ENCODE results near the gene CRB2. TPM values are rescaled to one million over a fixed set of nuclear protein-coding genes. Genes with fewer than 3 reads are reported as not detected.

Gene CRB2
- total RNA-seq, 1 experiment from 2014 or later = 3.6 TPM

- Histone ChIP-seq H4K91ac (ENCODE audit: insufficient read length, low read depth, low read length) (no peak overlapping the region), H4K20me1 (ENCODE audit: control insufficient read depth, insufficient read depth, insufficient read length) (no peaks in the 10 kb centered on the region), H3K23ac (ENCODE audit: insufficient read length, low read depth, low read length) (no peak overlapping the region), H3K23me2 (ENCODE audit: insufficient read length, low read depth, low read length, poor library complexity, severe bottlenecking) (no peaks in the 10 kb centered on the region), H3K79me1 (ENCODE audit: insufficient read depth, low read depth, low read length, poor library complexity, severe bottlenecking) (no peaks in the 10 kb centered on the region), H4K8ac (replicated peaks; ENCODE audit: insufficient read length, low read depth, low read length) (no peak overlapping the region), H3K9ac (ENCODE audit: extremely low read depth, insufficient read length, low read length) (no peak overlapping the region), H2BK20ac (ENCODE audit: low read depth, low read length, poor library complexity, severe bottlenecking) (no peak overlapping the region), H3K4ac (ENCODE audit: low read depth, low read length) (no peak overlapping the region), H2AFZ (ENCODE audit: low read length) (no peak overlapping the region), H3T11ph (ENCODE audit: low read length) (no peak overlapping the region), H2BK5ac (ENCODE audit: insufficient read length, low read length) (no peak overlapping the region), H2BK120ac (ENCODE audit: low read depth, low read length, poor library complexity, severe bottlenecking) (no peak overlapping the region), H3K79me2 (ENCODE audit: insufficient read depth, low read length) (no peaks in the 10 kb centered on the region), H2AK5ac (ENCODE audit: insufficient read length, low read length) (no peak overlapping the region), H3K4me1 (ENCODE audit: insufficient read depth, low read length) (no peaks in the 10 kb centered on the region; the same call in 1 of the 2 replicates), H3K27ac (ENCODE audit: insufficient read length, low read depth, low read length) (no peak overlapping the region), H3K18ac (ENCODE audit: insufficient read length, low read depth, low read length) (no peak overlapping the region), H3K14ac (ENCODE audit: insufficient read depth, low read length) (no peak overlapping the region), H2BK12ac (ENCODE audit: insufficient read length, low read depth, low read length) (no peak overlapping the region), H3K56ac (ENCODE audit: insufficient read length, low read depth, low read length) (no peak overlapping the region), H3K27me3 (ENCODE audit: insufficient read depth, low read length) (no peaks in the 10 kb centered on the region), H4K5ac (ENCODE audit: insufficient read length, low read depth, low read length) (no peak overlapping the region), H3K9me3 (ENCODE audit: control insufficient read depth, low read depth, low read length) (no peaks in the 10 kb centered on the region), H3K4me2 (ENCODE audit: insufficient read depth, insufficient read length, low read length) (no peak overlapping the region), H2BK15ac (ENCODE audit: low read depth, low read length) (no peak overlapping the region)
- Mint-ChIP-seq H3K27ac (no peak overlapping the region; a peak in 1 of 7 replicates), H3K4me1 (peaks cover 25 to 39% of the 10 kb centered on the region in 2 experiments), H3K4me3 (peak overlapping the region in 1 of 2 experiments; percentile 23; a peak in 2 of 5 replicates), H3K36me3 (ENCODE audit: insufficient read depth in 1 of 3, low read depth in 3 of 3) (no peaks in the 10 kb centered on the region; a peak in 2 of 7 replicates), H3K9me3 (no peaks in the 10 kb centered on the region; a peak in 1 of 5 replicates), H3K27me3 (ENCODE audit: low read depth) (no peaks in the 10 kb centered on the region; the same call in none of the 2 replicates)
- no peak for DNase-seq
- no peak for TF ChIP-seq CTCF (conservative IDR thresholded peaks at IDR 0.05)
- WGBS (ENCODE audit: extremely low coverage, insufficient read length, low lambda C conversion rate) = no CpG with 5 or more reads among the region's 10 CpGs
Measured at GRCh38 chr9:123408313-123409262, 52.6 kb downstream of the CRB2 start.

Measured in H9 (cell line).